ENCODE results near the gene SLC23A1. TPM values are rescaled to one million over a fixed set of nuclear protein-coding genes. Genes with fewer than 3 reads are reported as not detected.
A peak's percentile ranks its signal among the peaks of the same experiment; 100 is the strongest.

Gene SLC23A1
- total and polyA plus RNA-seq, 4 experiments from 2014 or later = not detected

DNA sequence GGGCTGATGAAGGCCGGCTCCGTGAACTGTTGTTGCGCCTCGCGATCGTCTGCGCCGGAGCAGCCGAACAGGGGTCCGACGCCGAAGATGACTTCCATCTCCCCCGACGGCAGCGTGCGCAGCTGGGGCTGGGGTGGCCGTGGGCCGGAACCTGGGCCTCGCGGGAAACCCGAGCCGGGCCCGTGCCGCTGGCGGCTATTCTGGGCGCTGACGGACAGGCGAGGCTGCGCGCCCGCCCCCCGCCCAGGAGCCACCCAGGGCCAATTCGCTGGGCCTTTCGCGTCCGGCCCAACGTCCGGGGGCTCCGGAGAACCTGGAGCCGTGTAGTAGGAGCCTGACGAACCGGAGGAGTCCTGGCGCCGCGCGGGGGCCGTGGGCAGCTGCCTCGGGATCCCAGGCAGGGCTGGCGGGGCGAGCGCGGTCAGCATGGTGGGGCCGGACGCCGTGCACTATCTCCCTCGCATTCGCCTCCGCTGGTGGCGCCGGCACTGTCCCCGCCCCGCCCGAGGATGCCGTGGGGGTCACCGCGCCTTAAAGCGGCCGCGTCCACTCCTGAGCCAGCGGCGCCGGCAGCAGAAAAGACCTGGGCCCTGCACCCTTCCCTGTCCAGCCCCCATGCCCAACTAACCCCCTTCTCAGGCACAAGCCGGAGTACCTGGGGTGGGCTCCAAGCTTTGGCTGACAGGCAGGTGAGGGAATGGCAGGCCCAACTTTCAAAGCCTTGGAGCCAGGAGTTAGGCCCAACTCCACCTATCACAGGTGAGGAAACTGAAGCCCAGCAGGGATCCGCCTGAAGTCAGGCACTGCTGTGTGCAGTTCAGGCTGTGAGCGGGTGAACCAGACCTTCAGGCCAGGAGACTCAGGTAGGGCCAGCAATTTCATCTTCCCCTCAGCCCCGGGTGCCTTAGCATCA is 11.8 kb upstream of the SLC23A1 start, which contains the start of gene PROB1:
Gene PROB1, minus strand, starts transcription at position 451 of the 913 bp plus-strand sequence. Its CDS starts 23 bp downstream, at position 428.
- Mint-ChIP-seq H3K9me3 (peaks cover 0 to 2% (median 0%) of the 10 kb centered on the region in 8 donors), H3K4me3 (peak within 1 kb of the TSS in 7 of 8 donors; percentile 43 to 94 (median 88)), H3K27me3 (no peaks in the 10 kb centered on the region), H3K36me3 (peaks cover 0 to 5% of the 10 kb centered on the region in 2 donors), H3K27ac (no peak within 1 kb of the TSS), H3K4me1 (peaks cover 16 to 31% (median 22%) of the 10 kb centered on the region in 4 donors)
- POLR2A ChIA-PET (ENCODE audit: partially characterized antibody) = interaction anchor here (0.7 to 7.2 kb wide), 4 partner anchors 7 to 930 kb away, joined by 3 to 49 read pairs (median 4); partner anchors contain the start of genes EGR1, MATR3 and SPATA24
- Histone ChIP-seq H3K27ac (ENCODE audit: low read depth, low read length) (peak within 1 kb of the TSS; percentile 39), H3K4me3 (ENCODE audit: low read length in 2 of 2) (peak within 1 kb of the TSS in 1 of 2 donors; percentile 61), H3K36me3 (ENCODE audit: insufficient read depth, low read length) (no peaks in the 10 kb centered on the region), H3K4me1 (ENCODE audit: insufficient read depth, low read length) (peaks cover 35% of the 10 kb centered on the region), H3K27me3 (ENCODE audit: insufficient read depth, low read length) (no peaks in the 10 kb centered on the region), H3K9me3 (ENCODE audit: control insufficient read depth in 1 of 2, low read length in 2 of 2) (no peaks in the 10 kb centered on the region)
- intact Hi-C loops (cut with micrococcal nuclease) = loop anchor here (5.0 kb wide), 1 partner anchor 123 kb away; no protein-coding TSS in a partner anchor
- DNase-seq = no peak
- CTCF ChIA-PET (ENCODE audit: partially characterized antibody) = interaction anchor here (1.1 to 1.3 kb wide), 3 partner anchors 26 to 119 kb away, joined by 3 to 4 read pairs (median 4); no protein-coding TSS in a partner anchor

DNA sequence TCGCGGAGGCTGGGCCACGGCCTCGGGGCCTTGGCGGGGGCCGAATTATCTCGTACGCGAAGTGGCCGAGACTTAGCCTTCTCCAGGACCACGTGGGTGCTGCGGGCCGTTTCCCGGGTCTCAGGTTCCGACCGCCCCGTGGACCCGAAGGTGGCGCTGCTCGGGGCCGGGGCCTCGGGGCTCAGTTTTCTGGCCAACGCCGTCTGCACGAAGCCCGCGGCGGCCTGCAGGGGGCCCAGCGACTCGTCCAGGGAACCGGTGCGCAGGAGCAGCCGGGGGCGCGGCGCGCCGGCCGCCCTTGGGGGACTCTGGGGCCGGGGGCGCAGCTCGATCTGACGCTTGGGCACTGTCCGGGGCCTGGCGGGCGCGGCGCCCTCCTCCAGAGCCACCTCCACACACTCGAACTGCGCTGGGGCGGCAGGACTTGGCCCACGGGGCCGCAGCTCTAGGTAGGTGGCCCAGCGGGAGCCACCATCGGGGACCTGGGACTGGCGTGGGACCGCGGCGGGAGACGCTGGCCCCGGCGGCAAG is 11.1 kb upstream of the SLC23A1 start:
- Mint-ChIP-seq H3K4me1 (peaks cover 22 to 39% (median 28%) of the 10 kb centered on the region in 4 donors), H3K36me3 (peaks cover 0 to under 1% of the 10 kb centered on the region in 2 donors)

DNA sequence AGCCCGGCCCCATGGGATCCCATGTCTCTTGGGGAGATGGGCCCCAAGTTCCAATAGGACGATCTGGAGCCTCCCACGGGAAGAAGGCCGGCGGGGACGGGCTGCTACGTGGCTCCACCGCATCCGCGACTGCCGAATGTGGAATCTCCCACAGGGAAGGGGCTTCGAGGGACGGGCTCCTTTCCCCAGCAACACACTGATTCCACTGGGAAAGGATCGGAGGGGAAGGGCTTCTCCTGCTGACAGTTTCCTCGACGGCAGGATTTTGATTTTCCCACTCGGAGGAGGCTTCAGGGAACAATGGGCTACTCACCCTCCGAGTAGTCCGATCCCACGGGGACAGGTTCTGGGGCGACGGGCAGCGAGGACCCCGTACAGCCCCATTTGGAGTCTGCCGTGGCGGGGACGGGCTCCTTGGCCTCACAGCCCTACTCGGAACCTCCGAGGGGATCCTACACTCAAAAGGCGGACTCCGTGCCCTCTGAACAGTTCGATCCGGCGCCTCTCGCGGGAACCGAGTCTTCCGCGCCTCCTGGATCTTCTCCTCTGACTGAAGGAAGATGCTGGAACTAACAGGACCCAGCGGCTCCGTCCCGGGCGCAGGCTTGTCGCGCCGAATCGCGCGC is 10.5 kb upstream of the SLC23A1 start:
- no peaks in the 10 kb centered on the region for H3K9me3 ChIP-seq (ENCODE audit: control insufficient read depth in 1 of 2, low read length in 2 of 2)
- H3K4me1 ChIP-seq (ENCODE audit: insufficient read depth, low read length) = peaks cover 42% of the 10 kb centered on the region
- intact Hi-C loops (cut with micrococcal nuclease) = loop anchor here (1.0 to 5.0 kb wide), 3 partner anchors 11 to 121 kb away; partner anchors contain the start of genes MATR3 and SPATA24
- H3K4me1 Mint-ChIP-seq = peaks cover 22 to 43% (median 30%) of the 10 kb centered on the region in 4 donors
- no peaks in the 10 kb centered on the region for H3K36me3 ChIP-seq (ENCODE audit: insufficient read depth, low read length)
- H3K36me3 Mint-ChIP-seq = no peaks in the 10 kb centered on the region
- POLR2A ChIA-PET (ENCODE audit: partially characterized antibody) = interaction anchor here (1.3 to 7.2 kb wide), 2 partner anchors 9 to 88 kb away, joined by 4 to 49 read pairs; partner anchors contain the start of gene SPATA24
- no peaks in the 10 kb centered on the region for H3K27me3 ChIP-seq (ENCODE audit: insufficient read depth, low read length)
- H3K4me3 Mint-ChIP-seq = peak overlapping the region; percentile 88 to 94 (median 88)
- peak overlapping the region in 6 of 7 donors; percentile 31 to 93 (median 82) for H3K27ac Mint-ChIP-seq
- CTCF ChIA-PET (ENCODE audit: partially characterized antibody) = interaction anchor here (0.6 to 4.1 kb wide), 8 partner anchors 9 to 172 kb away, joined by 3 to 25 read pairs (median 3); partner anchors contain the start of gene SPATA24
- H3K4me3 ChIP-seq (ENCODE audit: low read length in 2 of 2) = peak overlapping the region; percentile 61 to 69
- no peaks in the 10 kb centered on the region for H3K27me3 Mint-ChIP-seq
- H3K27ac ChIP-seq (ENCODE audit: low read depth, low read length) = peak overlapping the region; percentile 39
- peak in 2 of 5 donors; percentile 21 to 25 for DNase-seq
- peaks cover 0 to 2% (median 0%) of the 10 kb centered on the region in 8 donors for H3K9me3 Mint-ChIP-seq

More for the DNA sequence above, 11.1 kb upstream of the SLC23A1 start:
- Histone ChIP-seq H3K27me3 (ENCODE audit: insufficient read depth, low read length) (no peaks in the 10 kb centered on the region), H3K27ac (ENCODE audit: low read depth, low read length) (peak overlapping the region; percentile 39), H3K36me3 (ENCODE audit: insufficient read depth, low read length) (no peaks in the 10 kb centered on the region), H3K4me1 (ENCODE audit: insufficient read depth, low read length) (peaks cover 42% of the 10 kb centered on the region), H3K9me3 (ENCODE audit: control insufficient read depth in 1 of 2, low read length in 2 of 2) (no peaks in the 10 kb centered on the region), H3K4me3 (ENCODE audit: low read length in 2 of 2) (peak overlapping the region in 1 of 2 donors; percentile 61)
- ChIA-PET POLR2A (ENCODE audit: partially characterized antibody) (interaction anchor here (1.3 to 7.2 kb wide), 2 partner anchors 8 to 87 kb away, joined by 4 to 49 read pairs; partner anchors contain the start of gene SPATA24), CTCF (ENCODE audit: partially characterized antibody) (interaction anchor here (1.1 kb wide), 1 partner anchor 43 kb away, joined by 3 read pairs; no protein-coding TSS in a partner anchor)
- Mint-ChIP-seq H3K4me3 (peak overlapping the region in 6 of 8 donors; percentile 34 to 94 (median 88)), H3K27ac (no peak overlapping the region), H3K9me3 (peaks cover 0 to 2% (median 0%) of the 10 kb centered on the region in 8 donors), H3K27me3 (no peaks in the 10 kb centered on the region)
- peak in 3 of 5 donors; percentile 33 to 48 (median 45) for DNase-seq
- intact Hi-C loops (cut with micrococcal nuclease) = loop anchor here (5.0 kb wide), 1 partner anchor 122 kb away; no protein-coding TSS in a partner anchor

DNA sequence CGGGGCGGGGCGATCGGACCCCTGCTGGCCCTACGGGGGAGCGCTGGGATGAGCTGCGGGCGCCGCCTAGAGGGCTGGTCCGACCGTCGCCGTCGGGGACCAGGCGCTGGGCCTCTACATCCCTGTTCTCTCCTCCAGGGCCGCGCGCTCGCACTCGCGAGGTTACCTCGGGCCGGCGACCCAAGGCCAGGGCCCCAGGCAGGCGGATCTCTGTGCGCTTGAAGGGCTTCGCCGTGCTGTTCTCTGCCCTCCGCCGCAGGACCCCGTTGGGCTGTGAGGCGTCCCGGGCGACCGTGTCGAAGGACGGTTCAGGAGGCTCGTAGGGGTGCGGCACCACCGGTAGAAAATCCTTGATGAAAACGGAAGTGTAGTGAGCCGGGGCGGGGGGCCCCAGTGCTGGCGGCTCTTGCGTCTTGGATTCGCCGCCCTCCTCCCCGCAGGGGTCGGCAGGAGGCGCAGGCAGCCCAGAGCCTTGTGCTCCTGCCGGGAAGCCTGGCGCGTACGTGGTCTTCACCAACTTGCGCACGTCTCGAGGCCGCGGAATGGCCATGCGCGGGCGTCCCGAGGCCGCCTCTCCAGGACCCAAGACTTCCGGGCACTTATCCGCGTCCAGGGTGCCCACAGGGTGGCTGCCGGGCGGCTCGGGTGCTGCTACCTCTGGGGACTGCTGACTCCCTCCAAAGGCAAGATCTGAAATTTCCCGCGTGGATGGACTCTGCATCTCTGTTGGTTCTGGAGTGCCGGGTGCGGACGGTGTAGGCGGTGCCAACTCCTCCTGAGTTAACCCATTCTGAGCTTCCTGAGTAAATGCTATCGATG is 9.8 kb upstream of the SLC23A1 start:
- Histone ChIP-seq H3K27me3 (ENCODE audit: insufficient read depth, low read length) (no peaks in the 10 kb centered on the region), H3K27ac (ENCODE audit: low read depth, low read length) (peak overlapping the region; percentile 39), H3K4me3 (ENCODE audit: low read length in 2 of 2) (peak overlapping the region; percentile 61 to 69), H3K36me3 (ENCODE audit: insufficient read depth, low read length) (no peaks in the 10 kb centered on the region), H3K9me3 (ENCODE audit: control insufficient read depth in 1 of 2, low read length in 2 of 2) (no peaks in the 10 kb centered on the region), H3K4me1 (ENCODE audit: insufficient read depth, low read length) (peaks cover 42% of the 10 kb centered on the region)
- H3K27me3 Mint-ChIP-seq = no peaks in the 10 kb centered on the region
- peaks cover 22 to 43% (median 30%) of the 10 kb centered on the region in 4 donors for H3K4me1 Mint-ChIP-seq
- intact Hi-C loops (cut with micrococcal nuclease) = loop anchor here (1.0 to 5.0 kb wide), 5 partner anchors 11 to 142 kb away; partner anchors contain the start of genes MATR3 and SPATA24
- peak; percentile 69 to 81 (median 73) for DNase-seq
- POLR2A ChIA-PET (ENCODE audit: partially characterized antibody) = interaction anchor here (1.3 to 7.2 kb wide), 4 partner anchors 10 to 99 kb away, joined by 4 to 49 read pairs (median 17); partner anchors contain the start of genes MATR3, PAIP2 and SPATA24
- H3K9me3 Mint-ChIP-seq = peaks cover 0 to 2% (median 0%) of the 10 kb centered on the region in 8 donors
- CTCF ChIA-PET (ENCODE audit: partially characterized antibody) = interaction anchor here (0.6 to 4.1 kb wide), 9 partner anchors 10 to 173 kb away, joined by 3 to 25 read pairs (median 3); partner anchors contain the start of gene SPATA24
- peak overlapping the region; percentile 57 to 93 (median 85) for H3K27ac Mint-ChIP-seq
- peak overlapping the region; percentile 88 to 94 (median 88) for H3K4me3 Mint-ChIP-seq
- H3K36me3 Mint-ChIP-seq = no peaks in the 10 kb centered on the region

DNA sequence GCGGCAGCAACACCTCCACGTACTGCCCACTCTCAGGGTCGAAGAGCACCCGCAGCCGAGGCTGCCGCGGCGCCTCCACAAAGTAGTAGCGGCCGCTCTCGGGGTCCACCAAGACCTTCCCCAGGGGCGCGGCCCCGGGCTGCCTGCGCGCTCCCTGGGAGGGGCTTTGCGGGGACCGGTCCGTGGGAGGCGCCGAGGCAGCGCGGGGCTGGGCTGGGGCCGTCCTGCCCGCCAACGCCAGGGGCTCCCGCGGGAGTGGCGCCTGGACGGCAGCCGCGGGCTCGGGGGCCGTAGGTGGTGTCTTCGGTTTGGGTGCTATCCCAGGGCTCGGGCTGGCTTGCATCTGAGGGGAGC is 9.2 kb upstream of the SLC23A1 start:
- no peaks in the 10 kb centered on the region for H3K27me3 Mint-ChIP-seq
- no peaks in the 10 kb centered on the region for H3K36me3 Mint-ChIP-seq
- CTCF ChIA-PET (ENCODE audit: partially characterized antibody) = interaction anchor here (0.9 to 4.1 kb wide), 7 partner anchors 10 to 141 kb away, joined by 3 to 25 read pairs (median 3); partner anchors contain the start of gene SPATA24
- intact Hi-C loops (cut with micrococcal nuclease) = loop anchor here (1.0 to 5.0 kb wide), 4 partner anchors 50 to 141 kb away; partner anchors contain the start of gene MATR3
- peak overlapping the region; percentile 88 to 94 (median 88) for H3K4me3 Mint-ChIP-seq
- peaks cover 0 to 2% (median 0%) of the 10 kb centered on the region in 8 donors for H3K9me3 Mint-ChIP-seq
- Histone ChIP-seq H3K9me3 (ENCODE audit: control insufficient read depth in 1 of 2, low read length in 2 of 2) (no peaks in the 10 kb centered on the region), H3K27me3 (ENCODE audit: insufficient read depth, low read length) (no peaks in the 10 kb centered on the region), H3K4me3 (ENCODE audit: low read length in 2 of 2) (peak overlapping the region in 1 of 2 donors; percentile 61), H3K4me1 (ENCODE audit: insufficient read depth, low read length) (peaks cover 42% of the 10 kb centered on the region), H3K27ac (ENCODE audit: low read depth, low read length) (peak overlapping the region; percentile 39), H3K36me3 (ENCODE audit: insufficient read depth, low read length) (no peaks in the 10 kb centered on the region)
- POLR2A ChIA-PET (ENCODE audit: partially characterized antibody) = interaction anchor here (1.3 to 7.2 kb wide), 4 partner anchors 10 to 99 kb away, joined by 3 to 49 read pairs (median 17); partner anchors contain the start of genes MATR3, PAIP2 and SPATA24
- peaks cover 22 to 43% (median 30%) of the 10 kb centered on the region in 4 donors for H3K4me1 Mint-ChIP-seq
- peak overlapping the region in 2 of 7 donors; percentile 85 to 93 for H3K27ac Mint-ChIP-seq
- DNase-seq = no peak
